DND-41 (cell line): Measurements from ENCODE around the gene DGCR6.
"Not testable (repeated sequence)": the region's sequence is repeated elsewhere in the genome, so short reads cannot be mapped to it uniquely, and the experiment has no call there.

ENCODE experiments used
- CTCF ChIP-seq: IDR thresholded peaks from 2 replicates; pipeline ENCODE4 v1.5.1; 2012; ENCODE audit warnings: borderline replicate concordance, low read length, moderate library complexity, mild to moderate bottlenecking; ENCODE audit not compliant: poor library complexity, severe bottlenecking; ENCODE audit errors: extremely low read depth
- EZH2 ChIP-seq: IDR thresholded peaks from 3 replicates; pipeline ENCODE4 v1.6.1; 2012; ENCODE audit warnings: borderline replicate concordance, low read depth, mild to moderate bottlenecking, moderate library complexity, low read length, inconsistent platforms; ENCODE audit not compliant: severe bottlenecking

GRCh38 chr22:18917818-18918217, 11.7 kb downstream of the DGCR6 start:
- TF ChIP-seq EZH2, CTCF: not testable (repeated sequence)
